OCI-LY7 (cell line): ENCODE data around the gene CSNK1G1. TPM values are rescaled to one million over a fixed set of nuclear protein-coding genes. Genes with fewer than 3 reads are reported as not detected.

Source experiments
- BruUV-seq: library from RNA; stranded (reverse); fragments of 400-500 nt; replicated peaks from 2 replicates; lab custom pipeline; 2021; lab: Mats Ljungman, UMichigan
- CTCF ChIA-PET: fragments of 300-600 bp; sonication (Branson Sonifier 250); formaldehyde crosslinking; loops from one replicate; lab custom pipeline; 2022; ENCODE audit warnings: antibody characterized with exemption; ENCODE audit not compliant: unreplicated experiment; lab: Charles Lee
- POLR2A ChIA-PET: fragments of 300-600 bp; sonication (Branson Sonifier 250); formaldehyde crosslinking; loops from one replicate; lab custom pipeline; 2022; ENCODE audit warnings: antibody characterized with exemption; lab: Charles Lee
- DNase-seq: peaks from one replicate; pipeline ENCODE4 v3.0.0-alpha.2; 2015; ENCODE audit warnings: low spot score
- H2AFZ ChIP-seq: fragments of 200-600 bp; sonication (generic), shearing (Covaris generic); 2 replicates; pipeline ENCODE4 v1.6.1; 2014; ENCODE audit warnings: mild to moderate bottlenecking, antibody characterized with exemption, low read length, moderate library complexity
- H3K27ac ChIP-seq: fragments of 200-600 bp; sonication (generic); 2 replicates; pipeline ENCODE4 v1.5.1; 2014; ENCODE audit warnings: mixed run types, low read depth, mild to moderate bottlenecking, moderate library complexity, low read length, inconsistent platforms; ENCODE audit not compliant: poor library complexity, severe bottlenecking
- H3K36me3 ChIP-seq: fragments of 200-600 bp; sonication (generic); 2 replicates; pipeline ENCODE4 v1.6.1; 2014; ENCODE audit warnings: mild to moderate bottlenecking, antibody characterized with exemption, low read length, moderate library complexity, mixed read lengths; ENCODE audit not compliant: insufficient read depth
- H3K4me1 ChIP-seq: fragments of 200-600 bp; sonication (generic); 2 replicates; pipeline ENCODE4 v1.5.1; 2014; ENCODE audit warnings: mild to moderate bottlenecking, low read length; ENCODE audit not compliant: insufficient read depth, poor library complexity, severe bottlenecking
- H3K4me2 ChIP-seq: fragments of 200-600 bp; sonication (generic); 2 replicates; pipeline ENCODE4 v1.6.1; 2014; ENCODE audit warnings: mild to moderate bottlenecking, low read length
- H3K4me3 ChIP-seq: fragments of 200-600 bp; sonication (generic); 2 replicates; pipeline ENCODE4 v1.5.1; 2014; ENCODE audit warnings: mild to moderate bottlenecking, low read depth, low read length; ENCODE audit not compliant: poor library complexity, severe bottlenecking
- H3K79me2 ChIP-seq: fragments of 200-600 bp; sonication (generic); 2 replicates; pipeline ENCODE4 v1.6.1; 2016; ENCODE audit warnings: low read depth, mild to moderate bottlenecking, low read length, moderate library complexity, mixed read lengths; ENCODE audit not compliant: insufficient read depth
- H3K9me2 ChIP-seq: fragments of 200-600 bp; sonication (generic); 2 replicates; pipeline ENCODE4 v1.6.1; 2016; ENCODE audit warnings: mild to moderate bottlenecking, low read length, mixed read lengths; ENCODE audit not compliant: insufficient read depth
- H3K9me3 ChIP-seq: fragments of 200-600 bp; sonication (generic); 2 replicates; pipeline ENCODE4 v1.6.1; 2014; ENCODE audit warnings: mild to moderate bottlenecking, mixed run types, low read length, mixed read lengths
- H4K20me1 ChIP-seq: fragments of 200-600 bp; sonication (generic); 2 replicates; pipeline ENCODE4 v1.6.1; 2014; ENCODE audit warnings: mild to moderate bottlenecking, antibody characterized with exemption, low read length, moderate library complexity, mixed read lengths; ENCODE audit not compliant: insufficient read depth
- CTCF ChIP-seq: fragments of 200-600 bp; sonication (generic); conservative IDR thresholded peaks from 2 replicates; pipeline ENCODE4 v1.5.1; 2014; ENCODE audit warnings: mild to moderate bottlenecking, antibody characterized with exemption, low read length, moderate library complexity, mixed read lengths
- EZH2phosphoT487 ChIP-seq: fragments of 200-600 bp; sonication (generic); IDR thresholded peaks from 2 replicates; pipeline ENCODE4 v1.6.1; 2018; ENCODE audit warnings: low read depth, borderline replicate concordance, mild to moderate bottlenecking, mixed run types, antibody characterized with exemption, low read length, moderate library complexity, mixed read lengths
- intact Hi-C: fragments of 100-400 bp; cut with micrococcal nuclease; formaldehyde crosslinking; loops from one replicate; pipeline ENCODE4 v1.10.0; 2022; ENCODE audit not compliant: unreplicated experiment
- total RNA-seq, 2 experiments: library from RNA; depleted of rRNA in 1 of 2; stranded (reverse); fragments of >200 nt in 1 of 2; shearing (Covaris generic) in 1 of 2; gene quantifications; 2 replicates each; pipeline ENCODE4 v1.2.3, GENCODE V29; 2014 to 2022

Gene CSNK1G1
- total RNA-seq, 2 experiments from 2014 or later, result 8.8 to 14.1 TPM

GRCh38 chr15:64156652-64157331 lies 199.2 kb downstream of the CSNK1G1 start:
- no peak overlapping the region for H3K27ac ChIP-seq
- POLR2A ChIA-PET, result no interaction called here

GRCh38 chr15:64155802-64156651 lies 199.9 kb downstream of the CSNK1G1 start:
- H3K79me2 ChIP-seq, result peaks cover 42% of the 10 kb centered on the region; the same call in 1 of the 2 replicates
- BruUV-seq, result TSS peak; percentile 74
- no peak for TF ChIP-seq CTCF
- no peak for TF ChIP-seq EZH2phosphoT487
- 0 out of 2 replicates have a peak, but pooled peaks cover 8% of the 10 kb centered on the region for H4K20me1 ChIP-seq
- no peak overlapping the region for H3K4me3 ChIP-seq
- no peak overlapping the region for H3K27ac ChIP-seq
- H3K4me1 ChIP-seq, result peaks cover 37% of the 10 kb centered on the region
- no peaks in the 10 kb centered on the region for H3K9me2 ChIP-seq
- DNase-seq, result no peak
- peaks cover 75% of the 10 kb centered on the region for H3K36me3 ChIP-seq
- H2AFZ ChIP-seq, result no peak overlapping the region
- POLR2A ChIA-PET, result interaction anchor here (0.6 to 0.7 kb wide), 2 partner anchors 36 to 88 kb away, joined by 4 read pairs; no protein-coding TSS in a partner anchor
- no peaks in the 10 kb centered on the region for H3K9me3 ChIP-seq
- no peak overlapping the region for H3K4me2 ChIP-seq
- CTCF ChIA-PET, result no interaction called here
- intact Hi-C loops, result no loop called here

More at GRCh38 chr15:64156652-64157331, 199.2 kb downstream of the CSNK1G1 start:
- peaks cover 47% of the 10 kb centered on the region; the same call in 1 of the 2 replicates for H3K79me2 ChIP-seq
- H2AFZ ChIP-seq, result no peak overlapping the region
- DNase-seq, result no peak
- peaks cover 81% of the 10 kb centered on the region for H3K36me3 ChIP-seq
- H3K4me1 ChIP-seq, result peaks cover 40% of the 10 kb centered on the region
- CTCF ChIA-PET, result no interaction called here
- BruUV-seq, result no TSS peak
- TF ChIP-seq CTCF (no peak), EZH2phosphoT487 (no peak)
- no peaks in the 10 kb centered on the region for H3K9me3 ChIP-seq
- H3K9me2 ChIP-seq, result no peaks in the 10 kb centered on the region
- H3K4me2 ChIP-seq, result no peak overlapping the region
- H3K4me3 ChIP-seq, result no peak overlapping the region
- 0 out of 2 replicates have a peak, but pooled peaks cover 8% of the 10 kb centered on the region for H4K20me1 ChIP-seq
- intact Hi-C loops, result no loop called here
